GM23338 (cell line): ENCODE data around the gene PPP1CA.

Source experiments
- CREB1 ChIP-seq: fragments of 250-450 bp; sonication (Bioruptor Pico); IDR thresholded peaks from 2 replicates; pipeline ENCODE4 v1.5.0; 2020; ENCODE audit warnings: low read depth, mild to moderate bottlenecking, moderate library complexity
- EZH2 ChIP-seq: fragments of 200-600 bp; sonication (generic); IDR thresholded peaks from one replicate; pipeline ENCODE4 v1.8.0; 2017; ENCODE audit warnings: antibody characterized with exemption, mild to moderate bottlenecking, low read depth; ENCODE audit not compliant: unreplicated experiment
- EZH2phosphoT487 ChIP-seq: fragments of 200-600 bp; sonication (generic); IDR thresholded peaks from one replicate; pipeline ENCODE4 v1.8.1; 2018; ENCODE audit warnings: antibody characterized with exemption; ENCODE audit not compliant: unreplicated experiment
- NANOG ChIP-seq: IDR thresholded peaks from 2 replicates; pipeline ENCODE4 v1.6.1; 2016; ENCODE audit warnings: antibody characterized with exemption, borderline replicate concordance
- POLR2AphosphoS5 ChIP-seq: IDR thresholded peaks from 2 replicates; pipeline ENCODE4 v1.6.1; 2016; ENCODE audit warnings: antibody characterized with exemption, low read depth
- STAT1 ChIP-seq: IDR thresholded peaks from one replicate; pipeline ENCODE4 v1.6.1; 2016; ENCODE audit warnings: antibody characterized with exemption; ENCODE audit not compliant: unreplicated experiment
- TF ChIP-seq, protein P1 (sequence below), 2 experiments: fragments of 200-600 bp in 1 of 2; sonication (generic) in 1 of 2; conservative IDR thresholded peaks; 2 replicates each; pipeline versions ENCODE4 v1.5.1 to v1.6.1; 2016 to 2017; ENCODE audit warnings: antibody characterized with exemption in 2 of 2, low read depth in 2 of 2, mild to moderate bottlenecking in 2 of 2, moderate library complexity in 1 of 2
- TF ChIP-seq, protein P2 (sequence below): IDR thresholded peaks from one replicate; pipeline ENCODE4 v1.6.1; 2018; ENCODE audit warnings: antibody characterized with exemption; ENCODE audit not compliant: unreplicated experiment
- TF ChIP-seq, protein P3 (sequence below): IDR thresholded peaks from 2 replicates; pipeline ENCODE4 v1.6.1; 2016; ENCODE audit warnings: antibody characterized with exemption

DNA sequence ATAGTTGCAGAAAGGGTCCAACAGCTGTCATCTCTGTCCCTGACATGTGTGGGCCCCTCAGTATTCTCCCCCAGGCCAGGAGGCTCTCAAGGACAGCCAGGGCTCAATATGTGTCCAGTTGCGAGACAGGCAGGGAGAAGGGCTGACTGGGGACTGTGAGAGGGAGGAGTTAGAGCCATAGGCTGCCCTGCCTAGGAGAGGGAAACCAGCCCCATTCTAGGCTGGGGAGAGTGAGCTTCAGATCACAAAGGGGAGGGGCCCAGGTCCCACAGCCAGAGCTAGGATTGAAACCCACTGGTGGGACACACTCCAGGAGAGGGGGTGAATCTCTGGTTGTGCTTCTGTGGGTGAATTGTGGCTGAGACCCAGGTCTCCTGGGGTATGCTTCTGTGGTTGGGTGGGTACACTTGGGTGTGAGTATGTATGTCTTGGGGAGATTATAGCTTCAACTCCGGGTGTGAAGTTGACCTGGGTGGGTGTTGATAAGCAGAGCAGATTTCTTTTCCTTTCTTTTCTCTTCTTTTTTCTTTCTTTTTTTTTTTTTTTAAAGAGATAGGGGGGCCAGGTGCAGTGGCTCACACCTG is 11.7 kb upstream of the PPP1CA start:
- TF ChIP-seq, protein P1, sequence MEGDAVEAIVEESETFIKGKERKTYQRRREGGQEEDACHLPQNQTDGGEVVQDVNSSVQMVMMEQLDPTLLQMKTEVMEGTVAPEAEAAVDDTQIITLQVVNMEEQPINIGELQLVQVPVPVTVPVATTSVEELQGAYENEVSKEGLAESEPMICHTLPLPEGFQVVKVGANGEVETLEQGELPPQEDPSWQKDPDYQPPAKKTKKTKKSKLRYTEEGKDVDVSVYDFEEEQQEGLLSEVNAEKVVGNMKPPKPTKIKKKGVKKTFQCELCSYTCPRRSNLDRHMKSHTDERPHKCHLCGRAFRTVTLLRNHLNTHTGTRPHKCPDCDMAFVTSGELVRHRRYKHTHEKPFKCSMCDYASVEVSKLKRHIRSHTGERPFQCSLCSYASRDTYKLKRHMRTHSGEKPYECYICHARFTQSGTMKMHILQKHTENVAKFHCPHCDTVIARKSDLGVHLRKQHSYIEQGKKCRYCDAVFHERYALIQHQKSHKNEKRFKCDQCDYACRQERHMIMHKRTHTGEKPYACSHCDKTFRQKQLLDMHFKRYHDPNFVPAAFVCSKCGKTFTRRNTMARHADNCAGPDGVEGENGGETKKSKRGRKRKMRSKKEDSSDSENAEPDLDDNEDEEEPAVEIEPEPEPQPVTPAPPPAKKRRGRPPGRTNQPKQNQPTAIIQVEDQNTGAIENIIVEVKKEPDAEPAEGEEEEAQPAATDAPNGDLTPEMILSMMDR (conservative IDR thresholded peaks at IDR 0.05; ENCODE audit: low read depth in 2 of 2): no peak
- TF ChIP-seq POLR2AphosphoS5: no peak
- TF ChIP-seq EZH2: no peak
- TF ChIP-seq CREB1 (CRISPR knock-in tag): no peak
- TF ChIP-seq, protein P2, sequence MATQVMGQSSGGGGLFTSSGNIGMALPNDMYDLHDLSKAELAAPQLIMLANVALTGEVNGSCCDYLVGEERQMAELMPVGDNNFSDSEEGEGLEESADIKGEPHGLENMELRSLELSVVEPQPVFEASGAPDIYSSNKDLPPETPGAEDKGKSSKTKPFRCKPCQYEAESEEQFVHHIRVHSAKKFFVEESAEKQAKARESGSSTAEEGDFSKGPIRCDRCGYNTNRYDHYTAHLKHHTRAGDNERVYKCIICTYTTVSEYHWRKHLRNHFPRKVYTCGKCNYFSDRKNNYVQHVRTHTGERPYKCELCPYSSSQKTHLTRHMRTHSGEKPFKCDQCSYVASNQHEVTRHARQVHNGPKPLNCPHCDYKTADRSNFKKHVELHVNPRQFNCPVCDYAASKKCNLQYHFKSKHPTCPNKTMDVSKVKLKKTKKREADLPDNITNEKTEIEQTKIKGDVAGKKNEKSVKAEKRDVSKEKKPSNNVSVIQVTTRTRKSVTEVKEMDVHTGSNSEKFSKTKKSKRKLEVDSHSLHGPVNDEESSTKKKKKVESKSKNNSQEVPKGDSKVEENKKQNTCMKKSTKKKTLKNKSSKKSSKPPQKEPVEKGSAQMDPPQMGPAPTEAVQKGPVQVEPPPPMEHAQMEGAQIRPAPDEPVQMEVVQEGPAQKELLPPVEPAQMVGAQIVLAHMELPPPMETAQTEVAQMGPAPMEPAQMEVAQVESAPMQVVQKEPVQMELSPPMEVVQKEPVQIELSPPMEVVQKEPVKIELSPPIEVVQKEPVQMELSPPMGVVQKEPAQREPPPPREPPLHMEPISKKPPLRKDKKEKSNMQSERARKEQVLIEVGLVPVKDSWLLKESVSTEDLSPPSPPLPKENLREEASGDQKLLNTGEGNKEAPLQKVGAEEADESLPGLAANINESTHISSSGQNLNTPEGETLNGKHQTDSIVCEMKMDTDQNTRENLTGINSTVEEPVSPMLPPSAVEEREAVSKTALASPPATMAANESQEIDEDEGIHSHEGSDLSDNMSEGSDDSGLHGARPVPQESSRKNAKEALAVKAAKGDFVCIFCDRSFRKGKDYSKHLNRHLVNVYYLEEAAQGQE: no peak
- TF ChIP-seq EZH2phosphoT487: no peak
- TF ChIP-seq, protein P3, sequence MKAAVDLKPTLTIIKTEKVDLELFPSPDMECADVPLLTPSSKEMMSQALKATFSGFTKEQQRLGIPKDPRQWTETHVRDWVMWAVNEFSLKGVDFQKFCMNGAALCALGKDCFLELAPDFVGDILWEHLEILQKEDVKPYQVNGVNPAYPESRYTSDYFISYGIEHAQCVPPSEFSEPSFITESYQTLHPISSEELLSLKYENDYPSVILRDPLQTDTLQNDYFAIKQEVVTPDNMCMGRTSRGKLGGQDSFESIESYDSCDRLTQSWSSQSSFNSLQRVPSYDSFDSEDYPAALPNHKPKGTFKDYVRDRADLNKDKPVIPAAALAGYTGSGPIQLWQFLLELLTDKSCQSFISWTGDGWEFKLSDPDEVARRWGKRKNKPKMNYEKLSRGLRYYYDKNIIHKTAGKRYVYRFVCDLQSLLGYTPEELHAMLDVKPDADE: no peak
- no peak for TF ChIP-seq NANOG
- no peak for TF ChIP-seq STAT1
